Stimulated activated CD8-positive, alpha-beta memory T cell treated with anti-CD3 and anti-CD28 coated beads, Interleukin-7, amount 100 ng/mL, for 24 hours (primary cell): ENCODE measurements around the gene ERI3.

Experiments
- DNase-seq: peaks from one replicate; pipeline ENCODE4 v3.0.0-alpha.2; 2020; ENCODE audit warnings: low read depth

The ERI3 gene

GRCh38 chr1:44354840-44355581 is at the start of gene ERI3:
ERI3 (minus strand) TSS chr1:44355257; CDS start chr1:44355026, 231 bp downstream.
- DNase-seq = peak; percentile 88

- DNase-seq = no peak
Measured at GRCh38 chr1:44401256-44402228, 46.5 kb upstream of the ERI3 start.

- DNase-seq = no peak
Measured at GRCh38 chr1:44390277-44390676, 35.2 kb upstream of the ERI3 start.

GRCh38 chr1:44389437-44389836 is 34.4 kb upstream of the ERI3 start:
- no peak for DNase-seq

- DNase-seq = no peak
Measured at GRCh38 chr1:44388551-44388950, 33.5 kb upstream of the ERI3 start.

- no peak for DNase-seq
Measured at GRCh38 chr1:44380666-44381177, 25.7 kb upstream of the ERI3 start.

GRCh38 chr1:44377925-44378784 is 23.1 kb upstream of the ERI3 start:
- peak; percentile 21 for DNase-seq

- no peak for DNase-seq
Measured at GRCh38 chr1:44375547-44375946, 20.5 kb upstream of the ERI3 start.

GRCh38 chr1:44371206-44371605 is 16.1 kb upstream of the ERI3 start:
- DNase-seq = no peak

GRCh38 chr1:44368471-44369151 is 13.6 kb upstream of the ERI3 start:
- DNase-seq = no peak

GRCh38 chr1:44367944-44368343 is 12.9 kb upstream of the ERI3 start:
- DNase-seq = no peak

GRCh38 chr1:44366371-44366975 is 11.4 kb upstream of the ERI3 start:
- no peak for DNase-seq

GRCh38 chr1:44361478-44361877 is 6.4 kb upstream of the ERI3 start:
- DNase-seq = no peak

- no peak for DNase-seq
Measured at GRCh38 chr1:44359234-44359935, 4.3 kb upstream of the ERI3 start.

GRCh38 chr1:44357710-44358109 is 2.7 kb upstream of the ERI3 start:
- DNase-seq = no peak

GRCh38 chr1:44355582-44356305 is 687 bp upstream of the ERI3 start:
- DNase-seq = no peak

- no peak for DNase-seq
Measured at GRCh38 chr1:44354268-44354839, 703 bp downstream of the ERI3 start.

- no peak for DNase-seq
Measured at GRCh38 chr1:44353604-44354003, 1.5 kb downstream of the ERI3 start.

- no peak for DNase-seq
Measured at GRCh38 chr1:44351289-44351688, 3.8 kb downstream of the ERI3 start.
